CD4-positive, alpha-beta T cell (primary cell): ENCODE results near the gene AGBL1. TPM values are rescaled to one million over a fixed set of nuclear protein-coding genes. Genes with fewer than 3 reads are reported as not detected.

Experiments
- ATAC-seq: fragments of 200-7000 bp; cut with Tn5 transposase; one replicate; pipeline ENCODE4 v1.10.0; 2022; ENCODE audit warnings: mild to moderate bottlenecking; ENCODE audit not compliant: poor library complexity
- CTCF ChIA-PET: fragments of 350-600 bp; sonication (Branson Sonifier 250); formaldehyde crosslinking; loops from one replicate; lab custom pipeline; 2021; ENCODE audit warnings: antibody characterized with exemption, inconsistent platforms; lab: Charles Lee
- POLR2A ChIA-PET: fragments of 350-600 bp; sonication (Branson Sonifier 250); formaldehyde crosslinking; loops from one replicate; lab custom pipeline; 2021; ENCODE audit warnings: antibody characterized with exemption, inconsistent platforms; lab: Charles Lee
- DNase-seq, 14 experiments: peaks; one replicate each; pipeline ENCODE4 v3.0.0-alpha.2; 2013 to 2020; ENCODE audit warnings: mixed read lengths in 2 of 14
- H3K27ac ChIP-seq, 2 donors: one replicate each; pipeline versions ENCODE4 v1.5.1 to v1.7.0; 2013; ENCODE audit warnings: low read length in 2 of 2, low read depth in 1 of 2, mild to moderate bottlenecking in 1 of 2
- H3K27me3 ChIP-seq, 2 experiments: 1 replicate in 1 of 2; 2 replicates in 1 of 2; pipeline versions ENCODE4 v1.6.1 to v1.7.0; 2013; ENCODE audit warnings: low read length in 2 of 2, control low read depth in 1 of 2, mild to moderate bottlenecking in 1 of 2, moderate library complexity in 1 of 2; ENCODE audit not compliant: insufficient read depth in 2 of 2, control insufficient read depth in 1 of 2
- H3K36me3 ChIP-seq: one replicate; pipeline ENCODE4 v1.6.1; 2013; ENCODE audit warnings: low read length, control low read depth; ENCODE audit not compliant: insufficient read depth
- H3K4me1 ChIP-seq: one replicate; pipeline ENCODE4 v1.6.1; 2013; ENCODE audit warnings: low read length, control low read depth; ENCODE audit not compliant: insufficient read depth
- H3K4me3 ChIP-seq: one replicate; pipeline ENCODE4 v1.5.1; 2013; ENCODE audit warnings: mild to moderate bottlenecking, low read length, moderate library complexity
- H3K9me3 ChIP-seq, 2 experiments: 1 replicate in 1 of 2; 2 replicates in 1 of 2; pipeline versions ENCODE4 v1.6.1 to v1.7.0; 2013; ENCODE audit warnings: low read length in 2 of 2, mild to moderate bottlenecking in 2 of 2, control low read depth in 1 of 2, moderate library complexity in 1 of 2; ENCODE audit not compliant: control insufficient read depth in 1 of 2, insufficient read depth in 1 of 2
- H3K27ac Mint-ChIP-seq: one replicate; pipeline ENCODE4 v1.8.0; 2020; ENCODE audit warnings: mixed read lengths
- H3K27me3 Mint-ChIP-seq: one replicate; pipeline ENCODE4 v1.8.0; 2021; ENCODE audit warnings: mixed read lengths
- H3K36me3 Mint-ChIP-seq: one replicate; pipeline ENCODE4 v1.8.0; 2021; ENCODE audit warnings: low read depth, mixed read lengths
- H3K4me1 Mint-ChIP-seq: one replicate; pipeline ENCODE4 v1.8.0; 2021; ENCODE audit warnings: low read depth, mixed read lengths
- H3K4me3 Mint-ChIP-seq: one replicate; pipeline ENCODE4 v1.8.0; 2020; ENCODE audit warnings: mild to moderate bottlenecking, mixed read lengths
- H3K9me3 Mint-ChIP-seq: one replicate; pipeline ENCODE4 v1.8.0; 2020; ENCODE audit warnings: mixed read lengths
- intact Hi-C, 2 experiments: fragments of 100-400 bp; cut with DNase I in 1 of 2; cut with micrococcal nuclease in 1 of 2; formaldehyde crosslinking; loops; one replicate each; pipeline versions ENCODE4 v1.15.1 to v1.9.0; 2023 to 2025; cut with DNase I, micrococcal nuclease
- total RNA-seq, 174 experiments: library from RNA in 2 of 174; stranded (reverse) in 2 of 174; gene quantifications; one replicate each; pipeline ENCODE4 v1.2.3 and lab custom pipeline; 2021 to 2026
- TF ChIP-seq, protein P1 (sequence below): fragments of 200-600 bp; IDR thresholded peaks from one replicate; pipeline ENCODE4 v1.8.0; 2022; ENCODE audit warnings: antibody characterized with exemption, mild to moderate bottlenecking

Gene AGBL1
- total RNA-seq, 2 experiments from 2014 or later = not detected

DNA sequence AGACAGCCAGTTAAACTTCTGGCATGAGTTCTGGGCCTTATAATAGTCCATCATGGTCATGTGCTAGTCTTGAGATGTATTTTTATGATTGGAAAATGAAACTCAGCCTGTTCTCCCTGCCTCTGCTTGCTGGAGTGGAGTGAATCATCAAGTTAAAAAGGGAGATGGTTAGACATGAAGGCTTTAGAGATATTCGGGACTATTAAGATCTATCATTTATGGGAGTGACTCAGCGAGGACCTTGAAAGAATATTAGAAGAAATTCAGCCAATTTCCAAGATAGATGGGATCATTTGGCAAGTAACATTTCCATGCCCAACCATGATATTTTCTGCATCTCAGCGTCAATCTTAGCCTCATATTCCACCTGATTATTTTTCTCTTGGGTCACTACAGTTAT, 79.8 kb downstream of the AGBL1 start:
- Mint-ChIP-seq H3K4me3 (no peak overlapping the region), H3K27ac (no peak overlapping the region), H3K9me3 (no peaks in the 10 kb centered on the region), H3K27me3 (peaks cover 8% of the 10 kb centered on the region), H3K36me3 (no peaks in the 10 kb centered on the region), H3K4me1 (no peaks in the 10 kb centered on the region)
- Histone ChIP-seq H3K4me3 (no peak overlapping the region), H3K9me3 (no peaks in the 10 kb centered on the region), H3K27ac (no peak overlapping the region), H3K36me3 (no peaks in the 10 kb centered on the region), H3K4me1 (no peaks in the 10 kb centered on the region), H3K27me3 (no peaks in the 10 kb centered on the region)
- POLR2A ChIA-PET = no interaction called here
- CTCF ChIA-PET = no interaction called here
- no peak for ATAC-seq
- DNase-seq = no peak
- TF ChIP-seq, protein P1, sequence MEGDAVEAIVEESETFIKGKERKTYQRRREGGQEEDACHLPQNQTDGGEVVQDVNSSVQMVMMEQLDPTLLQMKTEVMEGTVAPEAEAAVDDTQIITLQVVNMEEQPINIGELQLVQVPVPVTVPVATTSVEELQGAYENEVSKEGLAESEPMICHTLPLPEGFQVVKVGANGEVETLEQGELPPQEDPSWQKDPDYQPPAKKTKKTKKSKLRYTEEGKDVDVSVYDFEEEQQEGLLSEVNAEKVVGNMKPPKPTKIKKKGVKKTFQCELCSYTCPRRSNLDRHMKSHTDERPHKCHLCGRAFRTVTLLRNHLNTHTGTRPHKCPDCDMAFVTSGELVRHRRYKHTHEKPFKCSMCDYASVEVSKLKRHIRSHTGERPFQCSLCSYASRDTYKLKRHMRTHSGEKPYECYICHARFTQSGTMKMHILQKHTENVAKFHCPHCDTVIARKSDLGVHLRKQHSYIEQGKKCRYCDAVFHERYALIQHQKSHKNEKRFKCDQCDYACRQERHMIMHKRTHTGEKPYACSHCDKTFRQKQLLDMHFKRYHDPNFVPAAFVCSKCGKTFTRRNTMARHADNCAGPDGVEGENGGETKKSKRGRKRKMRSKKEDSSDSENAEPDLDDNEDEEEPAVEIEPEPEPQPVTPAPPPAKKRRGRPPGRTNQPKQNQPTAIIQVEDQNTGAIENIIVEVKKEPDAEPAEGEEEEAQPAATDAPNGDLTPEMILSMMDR = no peak
- intact Hi-C loops = no loop called here

- Mint-ChIP-seq H3K27ac (no peak overlapping the region), H3K4me1 (no peaks in the 10 kb centered on the region), H3K27me3 (peaks cover 8% of the 10 kb centered on the region), H3K36me3 (no peaks in the 10 kb centered on the region), H3K9me3 (no peaks in the 10 kb centered on the region), H3K4me3 (no peak overlapping the region)
- no peaks in the 10 kb centered on the region for H3K4me1 ChIP-seq
- H3K27ac ChIP-seq = no peak overlapping the region
- H3K9me3 ChIP-seq = no peaks in the 10 kb centered on the region
- no peak overlapping the region for H3K4me3 ChIP-seq
- no peaks in the 10 kb centered on the region for H3K27me3 ChIP-seq
- TF ChIP-seq, protein P1 = no peak
- ChIA-PET CTCF (no interaction called here), POLR2A (no interaction called here)
- DNase-seq (no peak), ATAC-seq (no peak)
- no peaks in the 10 kb centered on the region for H3K36me3 ChIP-seq
- intact Hi-C loops = no loop called here
Observed at GRCh38 chr15:86161250-86161649, 81.6 kb downstream of the AGBL1 start.

GRCh38 chr15:86162172-86162591, 82.5 kb downstream of the AGBL1 start:
- Mint-ChIP-seq H3K27me3 (peaks cover 8% of the 10 kb centered on the region), H3K36me3 (no peaks in the 10 kb centered on the region), H3K9me3 (no peaks in the 10 kb centered on the region), H3K27ac (no peak overlapping the region), H3K4me1 (no peaks in the 10 kb centered on the region), H3K4me3 (no peak overlapping the region)
- intact Hi-C loops = no loop called here
- POLR2A ChIA-PET = no interaction called here
- H3K9me3 ChIP-seq = no peaks in the 10 kb centered on the region
- H3K27me3 ChIP-seq = no peaks in the 10 kb centered on the region
- CTCF ChIA-PET = no interaction called here
- TF ChIP-seq, protein P1 = no peak
- no peaks in the 10 kb centered on the region for H3K36me3 ChIP-seq
- no peaks in the 10 kb centered on the region for H3K4me1 ChIP-seq
- H3K4me3 ChIP-seq = no peak overlapping the region
- no peak for ATAC-seq
- no peak overlapping the region for H3K27ac ChIP-seq
- no peak for DNase-seq
